SK-N-SH (cell line): ENCODE results near the gene SCARB1. TPM values are rescaled to one million over a fixed set of nuclear protein-coding genes. Genes with fewer than 3 reads are reported as not detected.

Experiments used
- CTCF ChIA-PET: fragments of 300-600, 350-600 bp; formaldehyde crosslinking; extraction: SDS; loops from one replicate; lab custom pipeline; 2021; lab: Yijun Ruan, JAX
- POLR2A ChIA-PET: fragments of 350-600 bp; sonication (Branson Sonifier 250); formaldehyde crosslinking; extraction: SDS; loops from one replicate; lab custom pipeline; 2020; ENCODE audit warnings: antibody characterized with exemption, inconsistent platforms; lab: Yijun Ruan, JAX
- DNase-seq: peaks from one replicate; pipeline ENCODE4 v3.0.0; 2012
- H2AFZ ChIP-seq: fragments of 200-600 bp; sonication (generic); 2 replicates; pipeline ENCODE4 v1.8.1; 2016; ENCODE audit warnings: antibody characterized with exemption, mild to moderate bottlenecking, low read depth
- H3F3A ChIP-seq: fragments of 200-600 bp; sonication (generic); replicated peaks from 2 replicates; pipeline ENCODE3; 2016; ENCODE audit warnings: antibody characterized with exemption, mild to moderate bottlenecking; ENCODE audit not compliant: insufficient read depth
- H3K27ac ChIP-seq, 2 experiments: fragments of 200-500 bp in 1 of 2; fragments of 200-600 bp in 1 of 2; sonication (Bioruptor generic) in 1 of 2; sonication (generic), shearing (Covaris generic) in 1 of 2; 2 replicates each; pipeline versions ENCODE4 v1.5.1 to v1.6.1; 2014 to 2016; ENCODE audit warnings: low read depth in 2 of 2, inconsistent platforms in 1 of 2, low read length in 1 of 2, mild to moderate bottlenecking in 1 of 2, mixed read lengths in 1 of 2
- H3K27me3 ChIP-seq: fragments of 200-600 bp; sonication (generic), shearing (Covaris generic); 2 replicates; pipeline ENCODE4 v1.6.1; 2016; ENCODE audit warnings: mixed run types; ENCODE audit not compliant: insufficient read depth
- H3K36me3 ChIP-seq, 2 experiments: fragments of 200-500 bp in 1 of 2; fragments of 200-600 bp in 1 of 2; sonication (Bioruptor generic) in 1 of 2; sonication (generic) in 1 of 2; replicated peaks in 1 of 2; 2 replicates each; pipeline versions ENCODE3 to v1.5.1; 2014 to 2016; ENCODE audit warnings: low read length in 1 of 2, mild to moderate bottlenecking in 1 of 2; ENCODE audit not compliant: insufficient read depth in 2 of 2, control insufficient read depth in 1 of 2
- H3K4me1 ChIP-seq, 2 experiments: fragments of 200-500 bp in 1 of 2; fragments of 200-600 bp in 1 of 2; sonication (Bioruptor generic) in 1 of 2; sonication (generic), shearing (Covaris generic) in 1 of 2; 2 replicates each; pipeline versions ENCODE4 v1.5.1 to v1.6.1; 2014 to 2016; ENCODE audit warnings: low read depth in 1 of 2, low read length in 1 of 2, mixed run types in 1 of 2; ENCODE audit not compliant: insufficient read depth in 2 of 2, control insufficient read depth in 1 of 2
- H3K4me2 ChIP-seq: fragments of 200-600 bp; sonication (generic), shearing (Covaris generic); 2 replicates; pipeline ENCODE4 v1.6.1; 2017; ENCODE audit warnings: mixed run types
- H3K4me3 ChIP-seq, 2 experiments: fragments of 200-500 bp in 1 of 2; fragments of 200-600 bp in 1 of 2; sonication (Bioruptor generic) in 1 of 2; sonication (generic), shearing (Covaris generic) in 1 of 2; 2 replicates each; pipeline versions ENCODE4 v1.5.1 to v1.8.1; 2014 to 2016; ENCODE audit warnings: low read depth in 2 of 2, inconsistent platforms in 1 of 2, low read length in 1 of 2, mild to moderate bottlenecking in 1 of 2, mixed read lengths in 1 of 2, moderate library complexity in 1 of 2
- H3K79me2 ChIP-seq: fragments of 200-600 bp; sonication (generic); 2 replicates; pipeline ENCODE4 v1.8.1; 2017; ENCODE audit warnings: mild to moderate bottlenecking; ENCODE audit not compliant: insufficient read depth
- H3K9ac ChIP-seq: fragments of 200-600 bp; sonication (generic); 2 replicates; pipeline ENCODE4 v1.6.1; 2017; ENCODE audit warnings: mixed run types
- H3K9me2 ChIP-seq: fragments of 200-600 bp; sonication (generic); 2 replicates; pipeline ENCODE4 v1.6.1; 2017; ENCODE audit warnings: mixed run types
- H3K9me3 ChIP-seq: fragments of 200-600 bp; sonication (generic); 2 replicates; pipeline ENCODE4 v1.6.1; 2017; ENCODE audit warnings: mixed run types, mild to moderate bottlenecking, moderate library complexity
- H4K20me1 ChIP-seq: fragments of 200-600 bp; sonication (generic); 2 replicates; pipeline ENCODE4 v1.6.1; 2017; ENCODE audit warnings: mild to moderate bottlenecking, mixed run types; ENCODE audit not compliant: insufficient read depth
- CHD2 ChIP-seq: fragments of 150-350 bp; IDR thresholded peaks from 2 replicates; pipeline ENCODE4 v1.6.1; 2018; ENCODE audit warnings: low read length; ENCODE audit not compliant: partially characterized antibody
- EP300 ChIP-seq, 2 experiments: IDR thresholded peaks; 2 replicates each; pipeline versions ENCODE4 v1.4.0 to v1.6.1; 2012; ENCODE audit warnings: borderline replicate concordance in 1 of 2, low read depth in 1 of 2, low read length in 1 of 2
- EZH2phosphoT487 ChIP-seq: fragments of 200-600 bp; sonication (generic); IDR thresholded peaks from 2 replicates; pipeline ENCODE4 v1.6.1; 2017; ENCODE audit warnings: low read depth, mixed run types, mild to moderate bottlenecking, antibody characterized with exemption, moderate library complexity, borderline replicate concordance
- FOXJ3 ChIP-seq: sonication (generic); formaldehyde crosslinking; IDR thresholded peaks from 2 replicates; pipeline ENCODE4 v1.5.1; 2020; ENCODE audit warnings: mild to moderate bottlenecking, missing genetic modification reagents
- GATA2 ChIP-seq: sonication (generic); formaldehyde crosslinking; IDR thresholded peaks from 2 replicates; pipeline ENCODE4 v1.5.0; 2020; ENCODE audit warnings: mild to moderate bottlenecking, missing genetic modification reagents
- IRF3 ChIP-seq: fragments of 150-350 bp; IDR thresholded peaks from 2 replicates; pipeline ENCODE4 v1.6.1; 2016; ENCODE audit warnings: mild to moderate bottlenecking, low read depth, low read length
- JUND ChIP-seq: IDR thresholded peaks from 2 replicates; pipeline ENCODE4 v1.4.0; 2012
- MAX ChIP-seq: IDR thresholded peaks from 2 replicates; pipeline ENCODE4 v1.4.0; 2012; ENCODE audit warnings: low read depth
- MXI1 ChIP-seq: IDR thresholded peaks from 2 replicates; pipeline ENCODE4 v1.6.1; 2012; ENCODE audit warnings: mild to moderate bottlenecking, low read depth, low read length, improper control_type of control experiment
- NFIC ChIP-seq: IDR thresholded peaks from 2 replicates; pipeline ENCODE4 v1.4.0; 2012; ENCODE audit warnings: borderline replicate concordance
- POLR2AphosphoS5 ChIP-seq: IDR thresholded peaks from 2 replicates; pipeline ENCODE4 v1.6.1; 2012; ENCODE audit warnings: low read depth, low read length
- RAD21 ChIP-seq: IDR thresholded peaks from 2 replicates; pipeline ENCODE4 v1.6.1; 2012; ENCODE audit warnings: mild to moderate bottlenecking, low read length
- RCOR1 ChIP-seq: fragments of 150-350 bp; IDR thresholded peaks from 2 replicates; pipeline ENCODE4 v1.6.1; 2017; ENCODE audit warnings: antibody characterized with exemption, low read length
- SIN3A ChIP-seq: IDR thresholded peaks from 2 replicates; pipeline ENCODE4 v1.6.1; 2012; ENCODE audit warnings: low read depth, mild to moderate bottlenecking, low read length, moderate library complexity, borderline replicate concordance
- TEAD4 ChIP-seq: IDR thresholded peaks from 2 replicates; pipeline ENCODE4 v1.4.0; 2012; ENCODE audit warnings: mild to moderate bottlenecking, borderline replicate concordance; ENCODE audit not compliant: insufficient read depth
- USF1 ChIP-seq: IDR thresholded peaks from 2 replicates; pipeline ENCODE4 v1.4.0; 2012; ENCODE audit warnings: low read depth, borderline replicate concordance
- USF2 ChIP-seq: fragments of 150-350 bp; IDR thresholded peaks from 2 replicates; pipeline ENCODE4 v1.6.1; 2017; ENCODE audit warnings: antibody characterized with exemption, low read length, low read depth, borderline replicate concordance
- YY1 ChIP-seq: IDR thresholded peaks from 2 replicates; pipeline ENCODE4 v1.4.0; 2012; ENCODE audit warnings: low read depth, mild to moderate bottlenecking
- ZBTB33 ChIP-seq: IDR thresholded peaks from 2 replicates; pipeline ENCODE4 v1.4.0; 2012; ENCODE audit warnings: low read depth, borderline replicate concordance
- WGBS: methylation state at CpG from one replicate; pipeline ENCODE4 v1.1.6; 2017; ENCODE audit warnings: low lambda C conversion rate; 5-methylcytosine and 5-hydroxymethylcytosine counted together
- polyA plus RNA-seq, 3 experiments: library from polyadenylated mRNA; depleted of rRNA; stranded (reverse); fragments of >200 nt; gene quantifications; 2 replicates each; pipeline ENCODE4 v1.2.3, GENCODE V29; 2012

SCARB1 gene
- polyA plus RNA-seq, 1 of the 3 experiments (the other 2 are of a cell fraction), result 33.0 TPM

- no peak overlapping the region for H3K4me3 ChIP-seq
- no peaks in the 10 kb centered on the region for H3K9me2 ChIP-seq
- H3F3A ChIP-seq, result peaks cover 19% of the 10 kb centered on the region
- H3K27ac ChIP-seq, result peak overlapping the region in 1 of 2 experiments; percentile 72; a peak in 2 of 4 replicates
- H2AFZ ChIP-seq, result no peak overlapping the region
- WGBS, result 88% methylated on average over 4 of the region's 4 CpGs
- ChIA-PET POLR2A (interaction anchor here (0.6 kb wide), 1 partner anchor 85 kb away, joined by 3 read pairs; the partner anchor contains the start of gene UBC), CTCF (no interaction called here)
- no peaks in the 10 kb centered on the region for H3K27me3 ChIP-seq
- H3K4me1 ChIP-seq, result peaks cover 8 to 32% of the 10 kb centered on the region in 2 experiments; a peak in 1 of 4 replicates
- H3K4me2 ChIP-seq, result no peak overlapping the region
- no peaks in the 10 kb centered on the region for H4K20me1 ChIP-seq
- DNase-seq, result no peak
- TF ChIP-seq FOXJ3 (no peak), ZBTB33 (no peak), JUND (no peak), USF2 (no peak), POLR2AphosphoS5 (no peak), TEAD4 (no peak), GATA2 (CRISPR knock-in tag) (no peak), SIN3A (no peak), RAD21 (no peak), RCOR1 (no peak), EP300 (IDR thresholded peaks at IDR 0.05; ENCODE audit: borderline replicate concordance in 1 of 2, low read depth in 1 of 2, low read length in 1 of 2) (no peak), EZH2phosphoT487 (no peak), YY1 (no peak), CHD2 (no peak), USF1 (no peak), IRF3 (no peak), MXI1 (no peak), MAX (no peak), NFIC (no peak)
- H3K9ac ChIP-seq, result no peak overlapping the region
- no peaks in the 10 kb centered on the region for H3K36me3 ChIP-seq
- no peaks in the 10 kb centered on the region for H3K79me2 ChIP-seq
- no peaks in the 10 kb centered on the region for H3K9me3 ChIP-seq
Observed at GRCh38 chr12:124829708-124830304, 33.9 kb downstream of the SCARB1 start.
